GM23338 (cell line): ENCODE results near the gene TCERG1L. TPM values are rescaled to one million over a fixed set of nuclear protein-coding genes. Genes with fewer than 3 reads are reported as not detected.

ENCODE experiments used
- ATAC-seq: fragments of 200-7000 bp; cut with Tn5 transposase; 3 replicates; pipeline ENCODE4 v1.9.1; 2020
- DNase-seq: peaks from one replicate; pipeline ENCODE4 v3.0.0-alpha.2; 2015; ENCODE audit warnings: low spot score
- H2AFZ ChIP-seq: fragments of 200-600 bp; sonication (generic); 2 replicates; pipeline ENCODE4 v1.8.0; 2016; ENCODE audit warnings: antibody characterized with exemption, mild to moderate bottlenecking, moderate library complexity
- H3F3A ChIP-seq: fragments of 200-600 bp; sonication (generic); replicated peaks from 2 replicates; pipeline ENCODE4 v1.8.0; 2017; ENCODE audit warnings: antibody characterized with exemption, mixed run types, low read depth
- H3K27ac ChIP-seq: fragments of 200-600 bp; sonication (generic); 2 replicates; pipeline ENCODE4 v1.6.1; 2016; ENCODE audit warnings: low read depth
- H3K27me3 ChIP-seq: fragments of 200-600 bp; sonication (generic); 2 replicates; pipeline ENCODE4 v1.8.0; 2016; ENCODE audit warnings: mild to moderate bottlenecking, mixed run types, moderate library complexity; ENCODE audit not compliant: insufficient read depth
- H3K36me3 ChIP-seq: fragments of 200-600 bp; sonication (generic); 2 replicates; pipeline ENCODE4 v1.8.0; 2016; ENCODE audit warnings: mild to moderate bottlenecking; ENCODE audit not compliant: insufficient read depth
- H3K4me1 ChIP-seq: fragments of 200-600 bp; sonication (generic); 2 replicates; pipeline ENCODE4 v1.8.0; 2016; ENCODE audit warnings: mild to moderate bottlenecking, moderate library complexity; ENCODE audit not compliant: insufficient read depth
- H3K4me2 ChIP-seq: fragments of 200-600 bp; sonication (generic); 2 replicates; pipeline ENCODE4 v1.7.1; 2017; ENCODE audit warnings: mixed run types
- H3K4me3 ChIP-seq: fragments of 200-600 bp; sonication (generic); 2 replicates; pipeline ENCODE4 v1.6.1; 2016; ENCODE audit warnings: mixed run types
- H3K79me2 ChIP-seq: fragments of 200-600 bp; sonication (generic); replicated peaks from 2 replicates; pipeline ENCODE4 v1.8.0; 2017; ENCODE audit warnings: mild to moderate bottlenecking; ENCODE audit not compliant: insufficient read depth
- H3K9me2 ChIP-seq: fragments of 200-600 bp; sonication (generic); 2 replicates; pipeline ENCODE4 v1.8.0; 2017; ENCODE audit not compliant: insufficient read depth
- H4K20me1 ChIP-seq: fragments of 200-600 bp; sonication (generic); replicated peaks from 2 replicates; pipeline ENCODE4 v1.8.0; 2017; ENCODE audit warnings: mild to moderate bottlenecking; ENCODE audit not compliant: insufficient read depth
- H3K27ac Mint-ChIP-seq: 2 replicates; pipeline ENCODE4 v1.8.0; 2020; ENCODE audit warnings: inconsistent platforms, mild to moderate bottlenecking, moderate library complexity, mixed read lengths
- H3K27me3 Mint-ChIP-seq: 3 replicates; pipeline ENCODE4 v1.8.0; 2022; ENCODE audit warnings: low read depth, mild to moderate bottlenecking, moderate library complexity, mixed read lengths, inconsistent platforms; ENCODE audit not compliant: insufficient read depth, poor library complexity
- H3K36me3 Mint-ChIP-seq: 3 replicates; pipeline ENCODE4 v1.8.0; 2021; ENCODE audit warnings: low read depth, mild to moderate bottlenecking, inconsistent platforms, moderate library complexity, mixed read lengths
- H3K4me1 Mint-ChIP-seq: 3 replicates; pipeline ENCODE4 v1.8.0; 2020; ENCODE audit warnings: mild to moderate bottlenecking, inconsistent platforms, mixed read lengths
- H3K4me3 Mint-ChIP-seq: 3 replicates; pipeline ENCODE4 v1.8.0; 2021; ENCODE audit warnings: moderate library complexity, mild to moderate bottlenecking, inconsistent platforms, mixed read lengths
- H3K9me3 Mint-ChIP-seq: 3 replicates; pipeline ENCODE4 v1.8.0; 2020; ENCODE audit warnings: moderate library complexity, mild to moderate bottlenecking, inconsistent platforms, mixed read lengths
- CREB1 ChIP-seq: fragments of 250-450 bp; sonication (Bioruptor Pico); IDR thresholded peaks from 2 replicates; pipeline ENCODE4 v1.5.0; 2020; ENCODE audit warnings: low read depth, mild to moderate bottlenecking, moderate library complexity
- CTCF ChIP-seq, 2 experiments: fragments of 200-600 bp in 1 of 2; sonication (generic) in 1 of 2; conservative IDR thresholded peaks; 2 replicates each; pipeline versions ENCODE4 v1.5.1 to v1.6.1; 2016 to 2017; ENCODE audit warnings: antibody characterized with exemption in 2 of 2, low read depth in 2 of 2, mild to moderate bottlenecking in 2 of 2, moderate library complexity in 1 of 2
- EZH2phosphoT487 ChIP-seq: fragments of 200-600 bp; sonication (generic); IDR thresholded peaks from one replicate; pipeline ENCODE4 v1.8.1; 2018; ENCODE audit warnings: antibody characterized with exemption; ENCODE audit not compliant: unreplicated experiment
- JUNB ChIP-seq: IDR thresholded peaks from one replicate; pipeline ENCODE4 v1.6.1; 2016; ENCODE audit warnings: antibody characterized with exemption; ENCODE audit not compliant: unreplicated experiment
- NANOG ChIP-seq: IDR thresholded peaks from 2 replicates; pipeline ENCODE4 v1.6.1; 2016; ENCODE audit warnings: antibody characterized with exemption, borderline replicate concordance
- POLR2AphosphoS5 ChIP-seq: IDR thresholded peaks from 2 replicates; pipeline ENCODE4 v1.6.1; 2016; ENCODE audit warnings: antibody characterized with exemption, low read depth
- STAT1 ChIP-seq: IDR thresholded peaks from one replicate; pipeline ENCODE4 v1.6.1; 2016; ENCODE audit warnings: antibody characterized with exemption; ENCODE audit not compliant: unreplicated experiment
- ZNF331 ChIP-seq: fragments of 250-450 bp; sonication (Bioruptor Pico); IDR thresholded peaks from 2 replicates; pipeline ENCODE4 v1.5.0; 2020; ENCODE audit warnings: low read depth, mild to moderate bottlenecking, moderate library complexity
- polyA plus RNA-seq: library from polyadenylated mRNA; unstranded; fragments of >200 nt; fragmentation: Nextera tagmentation; extraction: Ambion mirVana; gene quantifications from 2 replicates; pipeline ENCODE4 v1.2.1, GENCODE V29; 2016
- total RNA-seq: library from RNA; depleted of rRNA; stranded (reverse); fragments of >200 nt; shearing (Covaris generic); gene quantifications from 2 replicates; pipeline ENCODE4 v1.2.3, GENCODE V29; 2014
- TF ChIP-seq, protein P1 (sequence below): IDR thresholded peaks from 2 replicates; pipeline ENCODE4 v1.6.1; 2016; ENCODE audit warnings: antibody characterized with exemption
- TF ChIP-seq, protein P2 (sequence below): IDR thresholded peaks from one replicate; pipeline ENCODE4 v1.6.1; 2018; ENCODE audit warnings: antibody characterized with exemption; ENCODE audit not compliant: unreplicated experiment
- TF ChIP-seq, protein P3 (sequence below): fragments of 250-450 bp; sonication (Bioruptor Pico); IDR thresholded peaks from 2 replicates; pipeline ENCODE4 v1.5.0; 2020; ENCODE audit warnings: mild to moderate bottlenecking, moderate library complexity

The TCERG1L gene
- total and polyA plus RNA-seq, 2 experiments from 2014 or later, result 3.9 to 5.5 TPM

DNA sequence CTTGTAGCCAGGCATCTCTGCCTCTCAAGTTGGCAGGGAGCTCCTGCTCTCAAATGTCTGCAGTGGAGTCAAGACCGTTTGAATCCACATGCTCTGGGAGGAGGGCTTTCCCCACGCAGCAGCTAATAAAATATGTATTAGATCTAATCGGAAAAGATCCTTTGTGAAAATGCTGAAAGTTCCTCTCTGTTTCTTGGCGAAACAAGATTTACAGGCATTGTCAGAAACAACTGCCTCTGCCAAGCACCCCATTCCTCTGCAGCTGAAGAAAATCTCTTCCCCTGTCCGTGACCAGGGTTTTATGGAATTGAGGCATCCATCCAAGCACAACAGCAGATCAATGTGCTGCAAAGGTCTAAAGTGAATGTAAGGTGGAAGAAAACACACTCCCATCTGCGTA is 165.8 kb downstream of the TCERG1L start:
- Histone ChIP-seq H2AFZ (no peak overlapping the region), H3K9me2 (no peaks in the 10 kb centered on the region), H3K27ac (no peak overlapping the region), H3K4me2 (no peak overlapping the region), H3K4me1 (no peaks in the 10 kb centered on the region), H3K4me3 (no peak overlapping the region), H3K27me3 (no peaks in the 10 kb centered on the region), H3F3A (no peaks in the 10 kb centered on the region), H3K79me2 (no peaks in the 10 kb centered on the region), H4K20me1 (no peaks in the 10 kb centered on the region), H3K36me3 (no peaks in the 10 kb centered on the region; the same call in 1 of the 2 replicates)
- Mint-ChIP-seq H3K4me3 (no peak overlapping the region), H3K27ac (no peak overlapping the region), H3K27me3 (peaks cover 8% of the 10 kb centered on the region), H3K36me3 (peaks cover 36% of the 10 kb centered on the region), H3K4me1 (peaks cover 8% of the 10 kb centered on the region), H3K9me3 (peaks cover 90% of the 10 kb centered on the region)
- DNase-seq (no peak), ATAC-seq (no peak)
- TF ChIP-seq JUNB (no peak), NANOG (no peak), CTCF (conservative IDR thresholded peaks at IDR 0.05; ENCODE audit: low read depth in 2 of 2) (no peak), STAT1 (no peak), CREB1 (CRISPR knock-in tag) (no peak), EZH2phosphoT487 (no peak), POLR2AphosphoS5 (no peak), ZNF331 (CRISPR knock-in tag) (no peak)
- TF ChIP-seq, protein P1, sequence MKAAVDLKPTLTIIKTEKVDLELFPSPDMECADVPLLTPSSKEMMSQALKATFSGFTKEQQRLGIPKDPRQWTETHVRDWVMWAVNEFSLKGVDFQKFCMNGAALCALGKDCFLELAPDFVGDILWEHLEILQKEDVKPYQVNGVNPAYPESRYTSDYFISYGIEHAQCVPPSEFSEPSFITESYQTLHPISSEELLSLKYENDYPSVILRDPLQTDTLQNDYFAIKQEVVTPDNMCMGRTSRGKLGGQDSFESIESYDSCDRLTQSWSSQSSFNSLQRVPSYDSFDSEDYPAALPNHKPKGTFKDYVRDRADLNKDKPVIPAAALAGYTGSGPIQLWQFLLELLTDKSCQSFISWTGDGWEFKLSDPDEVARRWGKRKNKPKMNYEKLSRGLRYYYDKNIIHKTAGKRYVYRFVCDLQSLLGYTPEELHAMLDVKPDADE, result no peak
- TF ChIP-seq, protein P2, sequence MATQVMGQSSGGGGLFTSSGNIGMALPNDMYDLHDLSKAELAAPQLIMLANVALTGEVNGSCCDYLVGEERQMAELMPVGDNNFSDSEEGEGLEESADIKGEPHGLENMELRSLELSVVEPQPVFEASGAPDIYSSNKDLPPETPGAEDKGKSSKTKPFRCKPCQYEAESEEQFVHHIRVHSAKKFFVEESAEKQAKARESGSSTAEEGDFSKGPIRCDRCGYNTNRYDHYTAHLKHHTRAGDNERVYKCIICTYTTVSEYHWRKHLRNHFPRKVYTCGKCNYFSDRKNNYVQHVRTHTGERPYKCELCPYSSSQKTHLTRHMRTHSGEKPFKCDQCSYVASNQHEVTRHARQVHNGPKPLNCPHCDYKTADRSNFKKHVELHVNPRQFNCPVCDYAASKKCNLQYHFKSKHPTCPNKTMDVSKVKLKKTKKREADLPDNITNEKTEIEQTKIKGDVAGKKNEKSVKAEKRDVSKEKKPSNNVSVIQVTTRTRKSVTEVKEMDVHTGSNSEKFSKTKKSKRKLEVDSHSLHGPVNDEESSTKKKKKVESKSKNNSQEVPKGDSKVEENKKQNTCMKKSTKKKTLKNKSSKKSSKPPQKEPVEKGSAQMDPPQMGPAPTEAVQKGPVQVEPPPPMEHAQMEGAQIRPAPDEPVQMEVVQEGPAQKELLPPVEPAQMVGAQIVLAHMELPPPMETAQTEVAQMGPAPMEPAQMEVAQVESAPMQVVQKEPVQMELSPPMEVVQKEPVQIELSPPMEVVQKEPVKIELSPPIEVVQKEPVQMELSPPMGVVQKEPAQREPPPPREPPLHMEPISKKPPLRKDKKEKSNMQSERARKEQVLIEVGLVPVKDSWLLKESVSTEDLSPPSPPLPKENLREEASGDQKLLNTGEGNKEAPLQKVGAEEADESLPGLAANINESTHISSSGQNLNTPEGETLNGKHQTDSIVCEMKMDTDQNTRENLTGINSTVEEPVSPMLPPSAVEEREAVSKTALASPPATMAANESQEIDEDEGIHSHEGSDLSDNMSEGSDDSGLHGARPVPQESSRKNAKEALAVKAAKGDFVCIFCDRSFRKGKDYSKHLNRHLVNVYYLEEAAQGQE, result no peak
- TF ChIP-seq, protein P3, sequence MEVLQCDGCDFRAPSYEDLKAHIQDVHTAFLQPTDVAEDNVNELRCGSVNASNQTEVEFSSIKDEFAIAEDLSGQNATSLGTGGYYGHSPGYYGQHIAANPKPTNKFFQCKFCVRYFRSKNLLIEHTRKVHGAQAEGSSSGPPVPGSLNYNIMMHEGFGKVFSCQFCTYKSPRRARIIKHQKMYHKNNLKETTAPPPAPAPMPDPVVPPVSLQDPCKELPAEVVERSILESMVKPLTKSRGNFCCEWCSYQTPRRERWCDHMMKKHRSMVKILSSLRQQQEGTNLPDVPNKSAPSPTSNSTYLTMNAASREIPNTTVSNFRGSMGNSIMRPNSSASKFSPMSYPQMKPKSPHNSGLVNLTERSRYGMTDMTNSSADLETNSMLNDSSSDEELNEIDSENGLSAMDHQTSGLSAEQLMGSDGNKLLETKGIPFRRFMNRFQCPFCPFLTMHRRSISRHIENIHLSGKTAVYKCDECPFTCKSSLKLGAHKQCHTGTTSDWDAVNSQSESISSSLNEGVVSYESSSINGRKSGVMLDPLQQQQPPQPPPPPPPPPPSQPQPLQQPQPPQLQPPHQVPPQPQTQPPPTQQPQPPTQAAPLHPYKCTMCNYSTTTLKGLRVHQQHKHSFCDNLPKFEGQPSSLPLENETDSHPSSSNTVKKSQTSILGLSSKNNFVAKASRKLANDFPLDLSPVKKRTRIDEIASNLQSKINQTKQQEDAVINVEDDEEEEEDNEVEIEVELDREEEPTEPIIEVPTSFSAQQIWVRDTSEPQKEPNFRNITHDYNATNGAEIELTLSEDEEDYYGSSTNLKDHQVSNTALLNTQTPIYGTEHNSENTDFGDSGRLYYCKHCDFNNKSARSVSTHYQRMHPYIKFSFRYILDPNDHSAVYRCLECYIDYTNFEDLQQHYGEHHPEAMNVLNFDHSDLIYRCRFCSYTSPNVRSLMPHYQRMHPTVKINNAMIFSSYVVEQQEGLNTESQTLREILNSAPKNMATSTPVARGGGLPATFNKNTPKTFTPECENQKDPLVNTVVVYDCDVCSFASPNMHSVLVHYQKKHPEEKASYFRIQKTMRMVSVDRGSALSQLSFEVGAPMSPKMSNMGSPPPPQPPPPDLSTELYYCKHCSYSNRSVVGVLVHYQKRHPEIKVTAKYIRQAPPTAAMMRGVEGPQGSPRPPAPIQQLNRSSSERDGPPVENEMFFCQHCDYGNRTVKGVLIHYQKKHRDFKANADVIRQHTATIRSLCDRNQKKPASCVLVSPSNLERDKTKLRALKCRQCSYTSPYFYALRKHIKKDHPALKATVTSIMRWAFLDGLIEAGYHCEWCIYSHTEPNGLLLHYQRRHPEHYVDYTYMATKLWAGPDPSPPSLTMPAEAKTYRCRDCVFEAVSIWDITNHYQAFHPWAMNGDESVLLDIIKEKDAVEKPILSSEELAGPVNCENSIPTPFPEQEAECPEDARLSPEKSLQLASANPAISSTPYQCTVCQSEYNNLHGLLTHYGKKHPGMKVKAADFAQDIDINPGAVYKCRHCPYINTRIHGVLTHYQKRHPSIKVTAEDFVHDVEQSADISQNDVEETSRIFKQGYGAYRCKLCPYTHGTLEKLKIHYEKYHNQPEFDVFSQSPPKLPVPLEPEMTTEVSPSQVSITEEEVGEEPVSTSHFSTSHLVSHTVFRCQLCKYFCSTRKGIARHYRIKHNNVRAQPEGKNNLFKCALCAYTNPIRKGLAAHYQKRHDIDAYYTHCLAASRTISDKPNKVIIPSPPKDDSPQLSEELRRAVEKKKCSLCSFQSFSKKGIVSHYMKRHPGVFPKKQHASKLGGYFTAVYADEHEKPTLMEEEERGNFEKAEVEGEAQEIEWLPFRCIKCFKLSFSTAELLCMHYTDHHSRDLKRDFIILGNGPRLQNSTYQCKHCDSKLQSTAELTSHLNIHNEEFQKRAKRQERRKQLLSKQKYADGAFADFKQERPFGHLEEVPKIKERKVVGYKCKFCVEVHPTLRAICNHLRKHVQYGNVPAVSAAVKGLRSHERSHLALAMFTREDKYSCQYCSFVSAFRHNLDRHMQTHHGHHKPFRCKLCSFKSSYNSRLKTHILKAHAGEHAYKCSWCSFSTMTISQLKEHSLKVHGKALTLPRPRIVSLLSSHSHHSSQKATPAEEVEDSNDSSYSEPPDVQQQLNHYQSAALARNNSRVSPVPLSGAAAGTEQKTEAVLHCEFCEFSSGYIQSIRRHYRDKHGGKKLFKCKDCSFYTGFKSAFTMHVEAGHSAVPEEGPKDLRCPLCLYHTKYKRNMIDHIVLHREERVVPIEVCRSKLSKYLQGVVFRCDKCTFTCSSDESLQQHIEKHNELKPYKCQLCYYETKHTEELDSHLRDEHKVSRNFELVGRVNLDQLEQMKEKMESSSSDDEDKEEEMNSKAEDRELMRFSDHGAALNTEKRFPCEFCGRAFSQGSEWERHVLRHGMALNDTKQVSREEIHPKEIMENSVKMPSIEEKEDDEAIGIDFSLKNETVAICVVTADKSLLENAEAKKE (CRISPR knock-in tag), result no peak
